Endodermal cell (in vitro differentiated cells): ENCODE measurements around the gene RNASE2. TPM values are rescaled to one million over a fixed set of nuclear protein-coding genes. Genes with fewer than 3 reads are reported as not detected.
"Not testable (repeated sequence)": the region's sequence is repeated elsewhere in the genome, so short reads cannot be mapped to it uniquely, and the experiment has no call there.

ENCODE experiments used
- DNase-seq: peaks from one replicate; pipeline ENCODE4 v3.0.0-alpha.2; 2017
- H3K27ac ChIP-seq: 2 replicates; pipeline ENCODE4 v1.5.1; 2013; ENCODE audit warnings: mild to moderate bottlenecking, low read depth, low read length, moderate library complexity
- H3K27me3 ChIP-seq: 2 replicates; pipeline ENCODE4 v1.6.1; 2013; ENCODE audit warnings: mild to moderate bottlenecking, low read length, moderate library complexity; ENCODE audit not compliant: insufficient read depth, control insufficient read depth, poor library complexity, severe bottlenecking
- H3K36me3 ChIP-seq: 2 replicates; pipeline ENCODE4 v1.7.0; 2013; ENCODE audit warnings: mild to moderate bottlenecking, low read length, moderate library complexity; ENCODE audit not compliant: control insufficient read depth, insufficient read depth
- H3K4me1 ChIP-seq: one replicate; pipeline ENCODE4 v1.7.0; 2013; ENCODE audit warnings: low read length; ENCODE audit not compliant: control insufficient read depth, insufficient read depth
- H3K4me3 ChIP-seq: 2 replicates; pipeline ENCODE4 v1.5.1; 2013; ENCODE audit warnings: mild to moderate bottlenecking, low read length, moderate library complexity
- H3K9ac ChIP-seq: 2 replicates; pipeline ENCODE4 v1.6.1; 2013; ENCODE audit warnings: mild to moderate bottlenecking, low read length, moderate library complexity; ENCODE audit not compliant: poor library complexity, severe bottlenecking; ENCODE audit errors: extremely low read depth
- H3K9me3 ChIP-seq: 2 replicates; pipeline ENCODE4 v1.6.1; 2013; ENCODE audit warnings: mild to moderate bottlenecking, low read length, moderate library complexity; ENCODE audit not compliant: control insufficient read depth
- H3K27ac Mint-ChIP-seq: 2 replicates; pipeline ENCODE4 v1.8.0; 2020; ENCODE audit warnings: mixed read lengths
- H3K27me3 Mint-ChIP-seq: 2 replicates; pipeline ENCODE4 v1.8.0; 2021; ENCODE audit warnings: mild to moderate bottlenecking, mixed read lengths; ENCODE audit not compliant: insufficient read depth
- H3K36me3 Mint-ChIP-seq: 2 replicates; pipeline ENCODE4 v1.8.0; 2020; ENCODE audit warnings: low read depth, mixed read lengths
- H3K4me1 Mint-ChIP-seq: 2 replicates; pipeline ENCODE4 v1.8.0; 2020; ENCODE audit warnings: mixed read lengths
- H3K4me3 Mint-ChIP-seq: 2 replicates; pipeline ENCODE4 v1.8.0; 2020; ENCODE audit warnings: mild to moderate bottlenecking, moderate library complexity, mixed read lengths
- H3K9me3 Mint-ChIP-seq: 2 replicates; pipeline ENCODE4 v1.8.0; 2020; ENCODE audit warnings: mild to moderate bottlenecking, mixed read lengths
- WGBS, 2 experiments: methylation state at CpG; one replicate each; pipeline versions ENCODE4 v1.1.5 to v1.1.7; 2013; ENCODE audit warnings: missing lambda C conversion rate in 2 of 2, mixed read lengths in 1 of 2; ENCODE audit not compliant: insufficient coverage in 1 of 2, insufficient read length in 1 of 2; 5-methylcytosine and 5-hydroxymethylcytosine counted together
- total RNA-seq, 2 donors: library from RNA; stranded (reverse); fragmentation: NEBNext Ultra II Directional in 1 of 2; extraction: Animal tissue kit (Norgen Biotek cat#: 25700) in 1 of 2; gene quantifications; 2 replicates in 1 of 2; 3 replicates in 1 of 2; pipeline ENCODE4 v1.2.1, GENCODE V29; 2021
- TF ChIP-seq, protein P1 (sequence below): fragments of 200-600 bp; sonication (generic); conservative IDR thresholded peaks from 2 replicates; pipeline ENCODE4 v1.5.0; 2021; ENCODE audit warnings: antibody characterized with exemption, mild to moderate bottlenecking

RNASE2 gene
- total RNA-seq, 2 donors from 2014 or later, result not detected

DNA sequence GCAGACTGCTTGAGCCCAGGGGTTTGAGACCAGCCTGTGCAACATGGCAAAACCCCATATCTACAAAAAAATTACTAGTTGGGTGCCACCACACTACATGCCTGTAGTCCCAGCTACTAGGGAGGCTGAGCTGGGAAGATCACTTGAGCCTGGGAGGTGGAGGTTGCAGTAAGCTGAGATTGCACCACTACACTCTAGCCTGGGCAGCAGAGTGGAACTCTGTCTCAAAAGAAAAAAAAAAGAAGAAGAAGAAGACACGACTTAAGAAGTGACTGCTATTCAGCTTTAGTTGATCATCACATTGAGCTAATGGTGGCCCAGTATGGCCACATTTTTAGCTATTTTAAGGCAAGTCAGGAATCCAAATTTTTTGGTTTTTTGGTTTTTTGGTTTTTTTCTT lies 25.6 kb downstream of the RNASE2 start:
- no peak overlapping the region for H3K27ac ChIP-seq
- TF ChIP-seq, protein P1, sequence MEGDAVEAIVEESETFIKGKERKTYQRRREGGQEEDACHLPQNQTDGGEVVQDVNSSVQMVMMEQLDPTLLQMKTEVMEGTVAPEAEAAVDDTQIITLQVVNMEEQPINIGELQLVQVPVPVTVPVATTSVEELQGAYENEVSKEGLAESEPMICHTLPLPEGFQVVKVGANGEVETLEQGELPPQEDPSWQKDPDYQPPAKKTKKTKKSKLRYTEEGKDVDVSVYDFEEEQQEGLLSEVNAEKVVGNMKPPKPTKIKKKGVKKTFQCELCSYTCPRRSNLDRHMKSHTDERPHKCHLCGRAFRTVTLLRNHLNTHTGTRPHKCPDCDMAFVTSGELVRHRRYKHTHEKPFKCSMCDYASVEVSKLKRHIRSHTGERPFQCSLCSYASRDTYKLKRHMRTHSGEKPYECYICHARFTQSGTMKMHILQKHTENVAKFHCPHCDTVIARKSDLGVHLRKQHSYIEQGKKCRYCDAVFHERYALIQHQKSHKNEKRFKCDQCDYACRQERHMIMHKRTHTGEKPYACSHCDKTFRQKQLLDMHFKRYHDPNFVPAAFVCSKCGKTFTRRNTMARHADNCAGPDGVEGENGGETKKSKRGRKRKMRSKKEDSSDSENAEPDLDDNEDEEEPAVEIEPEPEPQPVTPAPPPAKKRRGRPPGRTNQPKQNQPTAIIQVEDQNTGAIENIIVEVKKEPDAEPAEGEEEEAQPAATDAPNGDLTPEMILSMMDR, result no peak
- Mint-ChIP-seq H3K27ac (no peak overlapping the region), H3K36me3 (no peaks in the 10 kb centered on the region), H3K4me1 (no peaks in the 10 kb centered on the region), H3K4me3 (no peak overlapping the region), H3K27me3 (peaks cover 18% of the 10 kb centered on the region), H3K9me3 (no peaks in the 10 kb centered on the region)
- no peak overlapping the region for H3K4me3 ChIP-seq
- 92 to 95% methylated on average over 1 of the region's 1 CpG for WGBS, 2 experiments
- H3K9ac ChIP-seq, result no peak overlapping the region
- no peaks in the 10 kb centered on the region for H3K4me1 ChIP-seq
- no peaks in the 10 kb centered on the region for H3K36me3 ChIP-seq
- no peaks in the 10 kb centered on the region for H3K9me3 ChIP-seq
- peak; percentile 19 for DNase-seq
- no peaks in the 10 kb centered on the region for H3K27me3 ChIP-seq

DNA sequence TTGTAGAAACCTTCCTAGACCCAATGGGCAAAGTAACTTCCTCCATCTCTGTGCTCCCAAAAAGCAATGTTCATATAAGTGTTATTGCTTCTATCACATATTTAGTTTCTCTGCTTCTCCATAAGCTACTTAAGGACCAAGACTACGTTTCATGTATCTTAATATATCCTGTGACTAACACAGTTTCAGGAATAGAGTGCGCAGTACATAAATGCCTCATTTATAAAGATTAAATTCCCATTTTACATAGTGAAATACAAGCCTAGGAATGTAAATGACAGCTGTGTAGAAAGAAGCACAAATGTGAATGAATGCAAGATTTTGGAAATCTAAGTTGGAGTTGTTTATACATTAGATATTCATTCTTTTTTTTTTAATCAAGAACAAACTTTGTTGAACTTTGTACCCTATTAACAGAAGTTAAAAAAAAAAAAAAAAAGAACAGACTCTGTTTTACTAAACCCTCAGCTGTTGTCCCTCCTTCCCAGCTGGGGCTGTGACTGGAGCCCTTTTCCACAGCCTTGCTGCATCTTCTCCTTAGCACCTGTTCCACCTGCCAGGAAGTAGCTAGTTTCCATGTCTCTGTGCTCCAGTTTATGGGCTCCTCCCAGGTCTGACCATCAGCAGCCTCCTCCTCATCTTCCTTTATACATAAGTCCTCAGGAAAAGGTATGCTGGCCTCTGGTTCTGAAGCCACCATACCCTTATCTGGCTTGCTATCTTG lies 27.5 kb downstream of the RNASE2 start:
- TF ChIP-seq, protein P1, result no peak
- no peaks in the 10 kb centered on the region for H3K9me3 Mint-ChIP-seq
- peaks cover 5% of the 10 kb centered on the region for H3K27me3 ChIP-seq

DNA sequence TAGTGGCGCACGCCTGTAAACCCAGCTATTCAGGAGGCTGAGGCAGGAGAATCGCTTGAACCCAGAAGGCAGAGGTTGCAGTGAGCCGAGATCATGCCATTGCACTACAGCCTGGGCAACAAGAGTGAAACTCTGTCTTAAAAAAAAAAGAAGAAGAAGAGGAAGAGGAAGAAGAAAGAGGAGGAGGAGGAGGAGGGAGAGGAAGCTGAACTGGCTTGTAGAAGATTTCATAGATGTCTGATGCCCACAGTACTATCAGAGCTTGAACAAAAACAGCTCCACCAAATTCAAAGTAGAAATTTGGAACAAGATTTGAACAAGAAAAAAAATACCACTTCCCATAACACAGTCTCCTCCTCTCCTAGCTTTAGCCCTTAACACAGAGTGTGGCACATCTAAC lies 30.4 kb downstream of the RNASE2 start:
- H3K4me3 Mint-ChIP-seq, H3K9ac ChIP-seq, H3K27ac ChIP-seq, H3K4me1 ChIP-seq, H3K36me3 Mint-ChIP-seq, H3K27me3 ChIP-seq, H3K9me3 Mint-ChIP-seq, DNase-seq, H3K9me3 ChIP-seq, H3K4me1 Mint-ChIP-seq, H3K27ac Mint-ChIP-seq, H3K36me3 ChIP-seq, H3K4me3 ChIP-seq: not testable (repeated sequence)
- peaks cover 18% of the 10 kb centered on the region for H3K27me3 Mint-ChIP-seq
- 89 to 93% methylated on average over 4 of the region's 4 CpGs for WGBS, 2 experiments

More for the DNA sequence above, 27.5 kb downstream of the RNASE2 start:
- H3K27ac Mint-ChIP-seq, result no peak overlapping the region
- no peaks in the 10 kb centered on the region for H3K36me3 Mint-ChIP-seq
- WGBS, 2 experiments, result 92% methylated on average over 2 of the region's 2 CpGs; no CpG with 5 or more reads in 1 of the 2 experiments
- peaks cover 21% of the 10 kb centered on the region for H3K27me3 Mint-ChIP-seq
- DNase-seq, result peak; percentile 7
- no peaks in the 10 kb centered on the region for H3K36me3 ChIP-seq
- H3K9me3 ChIP-seq, result no peaks in the 10 kb centered on the region
- no peak overlapping the region for H3K27ac ChIP-seq
- H3K4me3 ChIP-seq, result no peak overlapping the region
- no peak overlapping the region for H3K4me3 Mint-ChIP-seq
- no peaks in the 10 kb centered on the region for H3K4me1 Mint-ChIP-seq
- H3K4me1 ChIP-seq, result no peaks in the 10 kb centered on the region
- no peak overlapping the region for H3K9ac ChIP-seq

DNA sequence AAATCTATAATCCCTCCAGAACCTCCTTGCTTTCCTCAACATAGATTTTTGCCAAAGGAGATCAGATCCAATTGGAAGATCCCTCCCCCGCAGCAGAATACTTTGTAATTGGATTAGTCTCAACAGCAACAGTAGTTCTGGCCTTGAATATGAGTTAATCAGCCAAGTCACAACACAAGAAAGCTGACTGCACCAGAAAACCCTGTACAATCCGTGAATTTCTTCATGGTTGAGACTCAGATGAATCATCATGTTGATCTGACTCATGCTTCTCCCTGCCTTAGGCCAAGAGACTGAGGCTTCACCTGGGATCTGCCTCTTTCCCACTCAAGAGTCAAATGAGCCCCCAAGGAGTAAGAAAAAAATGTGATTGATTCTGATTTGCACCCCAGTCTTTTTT lies 31.5 kb downstream of the RNASE2 start:
- Mint-ChIP-seq H3K27ac (no peak overlapping the region), H3K4me1 (peaks cover 4% of the 10 kb centered on the region), H3K4me3 (no peak overlapping the region), H3K36me3 (peaks cover 2% of the 10 kb centered on the region), H3K9me3 (no peaks in the 10 kb centered on the region), H3K27me3 (peaks cover 18% of the 10 kb centered on the region)
- DNase-seq, result no peak
- no peak overlapping the region for H3K27ac ChIP-seq
- TF ChIP-seq, protein P1, result no peak
- no peaks in the 10 kb centered on the region for H3K9me3 ChIP-seq
- H3K4me1 ChIP-seq, result no peaks in the 10 kb centered on the region
- peaks cover 8% of the 10 kb centered on the region for H3K36me3 ChIP-seq
- no peak overlapping the region for H3K9ac ChIP-seq
- WGBS, 2 experiments, result 68 to 78% methylated on average over 2 of the region's 2 CpGs
- peaks cover 5% of the 10 kb centered on the region for H3K27me3 ChIP-seq
- no peak overlapping the region for H3K4me3 ChIP-seq
